ENCODE results near the gene RPN2. TPM values are rescaled to one million over a fixed set of nuclear protein-coding genes. Genes with fewer than 3 reads are reported as not detected.

RPN2 gene
- total RNA-seq, 1 donor from 2014 or later: 156 TPM

DNA sequence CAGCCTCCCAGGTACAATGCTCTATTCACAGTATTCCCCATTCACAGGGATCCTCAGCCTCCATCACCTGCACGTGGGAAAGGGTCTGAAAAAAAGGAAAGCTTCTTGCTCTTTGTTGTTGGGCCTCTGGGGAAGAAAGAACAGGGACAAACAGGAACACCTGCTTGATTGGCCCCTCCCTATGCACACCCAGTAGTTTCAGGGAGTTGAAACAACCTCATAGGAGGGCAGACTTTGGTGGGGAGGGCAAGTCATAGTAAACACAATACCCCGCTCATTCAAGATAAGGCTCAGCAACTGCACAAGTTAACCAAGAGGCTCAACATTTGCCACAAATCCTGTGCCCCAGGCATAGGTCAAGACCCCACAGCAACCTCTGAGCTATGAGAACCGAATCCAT is 80.7 kb downstream of the RPN2 start:
- Mint-ChIP-seq H3K9me3 (ENCODE audit: unreplicated experiment) (peaks cover 7% of the 10 kb centered on the region), H3K4me3 (ENCODE audit: unreplicated experiment) (no peak overlapping the region), H3K36me3 (ENCODE audit: unreplicated experiment) (no peaks in the 10 kb centered on the region), H3K27me3 (ENCODE audit: unreplicated experiment) (peaks cover 12% of the 10 kb centered on the region), H3K27ac (ENCODE audit: unreplicated experiment) (peak overlapping the region; percentile 30), H3K4me1 (ENCODE audit: low read depth, unreplicated experiment) (peaks cover 18% of the 10 kb centered on the region)
- no peak for DNase-seq
- TF ChIP-seq CTCF (IDR thresholded peaks at IDR 0.05; ENCODE audit: partially characterized antibody, unreplicated experiment): no peak

- Mint-ChIP-seq H3K4me3 (ENCODE audit: unreplicated experiment) (no peak overlapping the region), H3K4me1 (ENCODE audit: low read depth, unreplicated experiment) (peaks cover 17% of the 10 kb centered on the region), H3K36me3 (ENCODE audit: unreplicated experiment) (no peaks in the 10 kb centered on the region), H3K9me3 (ENCODE audit: unreplicated experiment) (peaks cover 5% of the 10 kb centered on the region), H3K27ac (ENCODE audit: unreplicated experiment) (no peak overlapping the region), H3K27me3 (ENCODE audit: unreplicated experiment) (peaks cover 12% of the 10 kb centered on the region)
- TF ChIP-seq CTCF (IDR thresholded peaks at IDR 0.05; ENCODE audit: partially characterized antibody, unreplicated experiment): no peak
- no peak for DNase-seq
These were observed 81.8 kb downstream of the RPN2 start for GRCh38 chr20:37260923-37261322.

GRCh38 chr20:37261714-37262113 is 82.6 kb downstream of the RPN2 start, which contains the start of gene GHRH:
GHRH (minus strand) TSS chr20:37261814; CDS start chr20:37256889, 4,925 bp downstream.
- Mint-ChIP-seq H3K36me3 (ENCODE audit: unreplicated experiment) (no peaks in the 10 kb centered on the region), H3K27me3 (ENCODE audit: unreplicated experiment) (peaks cover 8% of the 10 kb centered on the region), H3K4me1 (ENCODE audit: low read depth, unreplicated experiment) (peaks cover 11% of the 10 kb centered on the region), H3K4me3 (ENCODE audit: unreplicated experiment) (no peak within 1 kb of the TSS), H3K27ac (ENCODE audit: unreplicated experiment) (no peak within 1 kb of the TSS), H3K9me3 (ENCODE audit: unreplicated experiment) (peaks cover under 1% of the 10 kb centered on the region)
- TF ChIP-seq CTCF (IDR thresholded peaks at IDR 0.05; ENCODE audit: partially characterized antibody, unreplicated experiment): no peak
- no peak for DNase-seq

DNA sequence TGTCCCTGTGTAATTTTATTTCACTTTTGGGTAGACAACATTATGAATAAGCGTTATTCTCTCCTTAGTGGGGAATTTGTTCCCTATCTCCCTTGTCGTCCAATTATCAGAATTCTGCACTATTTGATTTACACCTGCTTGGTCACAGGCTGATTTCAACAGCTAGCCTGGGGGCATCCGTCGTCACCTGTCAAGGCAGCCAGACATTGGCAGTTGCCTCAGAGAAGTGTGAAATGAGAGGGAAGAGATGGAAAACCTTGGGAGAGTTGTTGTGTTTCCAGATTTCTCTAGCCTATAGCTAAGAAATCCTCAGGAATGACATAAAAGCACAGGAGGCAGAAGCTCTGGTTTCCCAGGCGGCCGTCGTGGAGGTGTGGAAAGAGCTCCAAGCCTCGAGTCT is 83.4 kb downstream of the RPN2 start:
- Mint-ChIP-seq H3K9me3 (ENCODE audit: unreplicated experiment) (no peaks in the 10 kb centered on the region), H3K27me3 (ENCODE audit: unreplicated experiment) (peaks cover 12% of the 10 kb centered on the region), H3K36me3 (ENCODE audit: unreplicated experiment) (no peaks in the 10 kb centered on the region), H3K4me3 (ENCODE audit: unreplicated experiment) (no peak overlapping the region), H3K4me1 (ENCODE audit: low read depth, unreplicated experiment) (peaks cover 14% of the 10 kb centered on the region), H3K27ac (ENCODE audit: unreplicated experiment) (no peak overlapping the region)
- TF ChIP-seq CTCF (IDR thresholded peaks at IDR 0.05; ENCODE audit: partially characterized antibody, unreplicated experiment): no peak
- no peak for DNase-seq

GRCh38 chr20:37263686-37264085 is 84.6 kb downstream of the RPN2 start:
- no peak for TF ChIP-seq CTCF (IDR thresholded peaks at IDR 0.05; ENCODE audit: partially characterized antibody, unreplicated experiment)
- DNase-seq: no peak
- Mint-ChIP-seq H3K27me3 (ENCODE audit: unreplicated experiment) (peaks cover 12% of the 10 kb centered on the region), H3K36me3 (ENCODE audit: unreplicated experiment) (no peaks in the 10 kb centered on the region), H3K27ac (ENCODE audit: unreplicated experiment) (no peak overlapping the region), H3K4me3 (ENCODE audit: unreplicated experiment) (no peak overlapping the region), H3K9me3 (ENCODE audit: unreplicated experiment) (no peaks in the 10 kb centered on the region), H3K4me1 (ENCODE audit: low read depth, unreplicated experiment) (peaks cover 12% of the 10 kb centered on the region)

Measured in glutamatergic neuron (in vitro differentiated cells).